NCI-H2081 treated with DMSO at 0.1 percent for 48 hours (cell line): Measurements from ENCODE around the gene TNFRSF13B.
"Not testable (repeated sequence)": the region's sequence is repeated elsewhere in the genome, so short reads cannot be mapped to it uniquely, and the experiment has no call there.

Source experiments
- DNase-seq: peaks from one replicate; lab custom pipeline; 2025; lab: John Stamatoyannopoulos, UW

Gene TNFRSF13B

GRCh38 chr17:16987066-16987829, 15.3 kb upstream of the TNFRSF13B start:
- no peak for DNase-seq

- no peak for DNase-seq
These were observed 14.5 kb upstream of the TNFRSF13B start for GRCh38 chr17:16986391-16986790.

GRCh38 chr17:16981928-16982327, 10.0 kb upstream of the TNFRSF13B start:
- no peak for DNase-seq

- no peak for DNase-seq
These were observed 9.2 kb upstream of the TNFRSF13B start for GRCh38 chr17:16980813-16981731.

GRCh38 chr17:16980061-16980460, 8.1 kb upstream of the TNFRSF13B start:
- no peak for DNase-seq

GRCh38 chr17:16979237-16979823, 7.4 kb upstream of the TNFRSF13B start:
- DNase-seq = not testable (repeated sequence)

GRCh38 chr17:16977932-16978331, 6.0 kb upstream of the TNFRSF13B start:
- no peak for DNase-seq

GRCh38 chr17:16976725-16977550, 5.0 kb upstream of the TNFRSF13B start:
- no peak for DNase-seq

GRCh38 chr17:16975744-16976625, 4.1 kb upstream of the TNFRSF13B start:
- no peak for DNase-seq

GRCh38 chr17:16975277-16975651, 3.3 kb upstream of the TNFRSF13B start:
- DNase-seq = no peak

- DNase-seq = no peak
These were observed 2.8 kb upstream of the TNFRSF13B start for GRCh38 chr17:16974569-16975276.

GRCh38 chr17:16973760-16974540, 2.0 kb upstream of the TNFRSF13B start:
- DNase-seq = no peak

GRCh38 chr17:16973043-16973442, 1.1 kb upstream of the TNFRSF13B start:
- not testable (repeated sequence) for DNase-seq

- no peak for DNase-seq
These were observed 428 bp upstream of the TNFRSF13B start for GRCh38 chr17:16972346-16972745.

GRCh38 chr17:16969931-16970906, 1.7 kb downstream of the TNFRSF13B start:
- no peak for DNase-seq

GRCh38 chr17:16968786-16969185, 3.1 kb downstream of the TNFRSF13B start:
- DNase-seq = no peak

GRCh38 chr17:16962804-16963203, 9.1 kb downstream of the TNFRSF13B start:
- no peak for DNase-seq

GRCh38 chr17:16961792-16962191, 10.1 kb downstream of the TNFRSF13B start:
- DNase-seq = no peak
